Urinary bladder (tissue), 4 donors: ENCODE results near the gene ETV4. TPM values are rescaled to one million over a fixed set of nuclear protein-coding genes. Genes with fewer than 3 reads are reported as not detected.

Source experiments
- DNase-seq: peaks from one replicate; pipeline ENCODE4 v3.0.0-alpha.2; 2015; ENCODE audit errors: extremely low spot score
- H3K27ac ChIP-seq: one replicate; pipeline ENCODE4 v1.5.1; 2013; ENCODE audit warnings: low read depth, mild to moderate bottlenecking, moderate library complexity
- H3K36me3 ChIP-seq: one replicate; pipeline ENCODE4 v1.6.1; 2013; ENCODE audit warnings: mild to moderate bottlenecking, moderate library complexity; ENCODE audit not compliant: insufficient read depth
- H3K4me1 ChIP-seq: one replicate; pipeline ENCODE4 v1.6.1; 2013; ENCODE audit warnings: mild to moderate bottlenecking, moderate library complexity; ENCODE audit not compliant: insufficient read depth
- H3K4me3 ChIP-seq: one replicate; pipeline ENCODE4 v1.5.1; 2013; ENCODE audit warnings: low read depth, low read length
- WGBS: extraction: QIAGEN DNeasy Blood & Tissue Kit; methylation state at CpG from one replicate; pipeline ENCODE4 v1.1.7; 2013; 5-methylcytosine and 5-hydroxymethylcytosine counted together
- polyA plus RNA-seq: library from polyadenylated mRNA; stranded (reverse); fragments of 200-250 nt; gene quantifications from one replicate; pipeline ENCODE4 v1.2.3, GENCODE V29; 2013
- total RNA-seq: library from RNA; depleted of rRNA; stranded (reverse); fragments of >200 nt; gene quantifications from one replicate; pipeline ENCODE4 v1.2.3, GENCODE V29; 2014
- donor health status: healthy with polysubstance abuse.
- donor health status: healthy.

Gene ETV4
- total and polyA plus RNA-seq, 2 donors: 0.95 to 1.2 TPM

DNA sequence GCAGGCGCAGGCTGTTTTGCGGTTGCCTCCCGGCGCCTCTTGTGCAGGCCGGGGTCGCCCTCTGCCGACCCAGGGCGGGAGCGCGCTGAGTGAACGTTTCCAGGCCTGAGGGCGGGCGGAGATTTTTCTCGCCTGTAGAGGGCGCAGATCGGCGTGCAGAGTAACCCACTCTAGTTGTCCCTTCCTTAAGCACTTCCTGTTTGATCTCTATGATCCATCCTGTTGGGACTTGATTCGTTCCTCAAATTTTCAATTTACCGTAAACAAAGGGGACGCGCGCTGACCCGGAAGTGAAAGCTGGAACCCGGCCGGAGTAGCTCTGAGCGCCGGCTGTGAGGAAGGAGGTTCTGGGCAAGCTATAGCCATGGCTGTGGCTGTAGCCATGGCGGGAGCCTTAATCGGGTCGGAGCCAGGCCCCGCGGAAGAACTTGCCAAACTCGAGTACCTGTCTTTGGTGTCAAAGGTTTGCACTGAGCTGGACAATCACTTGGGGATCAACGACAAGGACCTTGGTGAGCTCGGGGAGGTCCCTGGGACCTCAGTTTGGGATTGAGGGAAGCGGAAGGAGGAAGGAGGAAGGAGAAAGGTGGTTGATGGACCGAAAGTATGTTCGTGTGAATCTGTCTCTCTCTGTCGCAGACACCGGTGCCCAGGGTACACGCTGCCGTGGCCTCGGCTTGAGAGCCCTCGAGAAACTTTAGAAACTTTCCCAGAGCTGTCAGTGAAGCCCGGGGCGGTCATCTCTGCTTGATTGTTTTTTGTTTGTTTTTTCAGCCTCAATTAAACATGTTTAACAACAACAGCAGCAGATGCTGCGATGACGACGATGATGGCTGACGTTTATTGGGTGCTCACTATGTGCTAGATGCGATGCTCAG is 62.2 kb downstream of the ETV4 start, which contains the start of gene DHX8:
TSS of gene DHX8 (plus strand) at position 302 of the 878 bp plus-strand sequence. CDS start at position 365, 63 bp downstream.
- DNase-seq: peak; percentile 98
- Histone ChIP-seq H3K4me1 (peaks cover 2% of the 10 kb centered on the region), H3K27ac (no peak within 1 kb of the TSS), H3K36me3 (no peaks in the 10 kb centered on the region), H3K4me3 (peak within 1 kb of the TSS; percentile 55)
- WGBS: under 1% methylated on average over 51 of the region's 51 CpGs

DNA sequence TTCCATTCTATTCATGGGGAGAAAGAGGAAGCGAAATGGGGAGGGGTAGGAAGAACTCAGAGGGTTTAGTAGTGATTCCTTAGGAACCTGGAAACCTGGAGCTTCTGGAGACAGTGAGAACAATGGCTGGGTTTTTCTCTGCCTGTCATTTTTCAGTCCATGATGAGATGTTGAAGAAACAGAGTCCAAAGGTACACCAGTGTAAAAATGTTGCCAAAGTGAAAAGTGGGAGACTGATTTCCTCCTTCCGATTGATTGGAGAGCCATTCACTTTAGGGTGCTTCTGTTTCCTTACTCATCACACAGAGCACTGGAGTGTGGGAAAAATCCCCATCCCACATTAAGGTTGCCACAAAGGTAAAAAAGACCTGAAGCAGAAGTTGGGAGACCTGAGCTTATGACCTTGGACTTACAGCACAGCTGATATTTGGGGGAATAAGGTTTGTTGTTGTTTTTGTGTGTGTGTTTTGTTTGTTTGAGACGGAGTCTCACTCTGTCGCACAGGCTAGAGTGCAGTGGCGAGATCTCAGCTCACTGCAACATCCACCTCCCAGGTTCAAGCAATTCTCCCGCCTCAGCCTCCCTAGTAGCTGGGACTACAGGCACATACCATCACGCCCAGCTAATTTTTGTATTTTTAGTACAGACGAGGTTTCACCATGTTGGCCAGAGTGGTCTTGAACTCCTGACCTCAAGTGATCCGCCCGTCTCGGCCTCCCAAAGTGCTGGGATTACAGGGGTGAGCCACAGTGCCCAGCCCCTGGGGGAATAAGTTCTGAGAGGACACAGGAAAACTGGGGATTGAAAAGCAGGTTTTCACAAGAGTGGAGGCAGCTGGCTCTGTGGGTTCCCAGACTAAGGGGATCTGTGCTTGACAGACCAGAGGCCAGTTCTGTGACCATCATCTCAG is 63.8 kb downstream of the ETV4 start:
- no peak for DNase-seq
- H3K36me3 ChIP-seq: no peaks in the 10 kb centered on the region

DNA sequence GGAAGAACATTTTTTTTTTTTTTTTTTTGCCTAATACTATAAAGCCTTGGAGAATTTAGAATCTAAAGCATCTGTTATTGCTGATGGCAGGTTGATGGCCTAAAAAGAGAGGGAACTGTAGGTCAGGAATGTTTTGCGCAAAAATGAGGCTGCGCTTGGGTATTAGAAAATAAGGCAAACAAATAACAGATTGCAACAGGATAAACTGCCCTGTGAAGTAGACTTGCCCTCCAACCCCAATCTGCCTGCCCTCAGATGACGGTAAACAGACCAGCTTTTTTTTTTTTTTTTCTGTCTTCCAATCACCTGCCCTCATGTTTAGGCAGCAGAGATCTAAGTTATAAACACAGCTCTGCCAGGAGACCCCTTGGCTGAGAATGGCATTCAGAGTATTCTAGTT is 66.2 kb downstream of the ETV4 start:
- no peak overlapping the region for H3K27ac ChIP-seq
- no peaks in the 10 kb centered on the region for H3K36me3 ChIP-seq
- H3K4me1 ChIP-seq: no peaks in the 10 kb centered on the region
- no peak overlapping the region for H3K4me3 ChIP-seq
- 84% methylated on average over 3 of the region's 3 CpGs for WGBS
- no peak for DNase-seq

More for the DNA sequence above, 63.8 kb downstream of the ETV4 start:
- no peak overlapping the region for H3K27ac ChIP-seq
- 84% methylated on average over 11 of the region's 11 CpGs for WGBS
- peaks cover 2% of the 10 kb centered on the region for H3K4me1 ChIP-seq
- H3K4me3 ChIP-seq: no peak overlapping the region

Other genes with a start within 250 kb of the ETV4 start
- 14.8 TPM for gene ARL4D, start 147.3 kb downstream of the ETV4 start, total RNA-seq
- 112 TPM for gene ARL4D, start 147.3 kb downstream of the ETV4 start, polyA plus RNA-seq
- 30.6 TPM for gene DHX8, start 62.4 kb downstream of the ETV4 start, total RNA-seq
- 37.4 TPM for gene DHX8, start 62.4 kb downstream of the ETV4 start, polyA plus RNA-seq
- 11.6 TPM for gene MEOX1, start 115.6 kb upstream of the ETV4 start, total RNA-seq
- 9.3 TPM for gene MEOX1, start 115.6 kb upstream of the ETV4 start, polyA plus RNA-seq
- gene SOST, start 212.5 kb upstream of the ETV4 start, total RNA-seq: 0.21 TPM
- gene SOST, start 212.5 kb upstream of the ETV4 start, polyA plus RNA-seq: not detected
- gene DUSP3, start 232.6 kb upstream of the ETV4 start, total RNA-seq: 44.5 TPM
- gene DUSP3, start 232.6 kb upstream of the ETV4 start, polyA plus RNA-seq: 73.9 TPM
- not detected for gene CFAP97D1, start 234.1 kb upstream of the ETV4 start, total RNA-seq
- 0.05 TPM for gene CFAP97D1, start 234.1 kb upstream of the ETV4 start, polyA plus RNA-seq